HG03139 (cell line): ENCODE measurements around the gene KCNN1.
A peak's percentile ranks its signal among the peaks of the same experiment; 100 is the strongest.
"Not testable (repeated sequence)": the region's sequence is repeated elsewhere in the genome, so short reads cannot be mapped to it uniquely, and the experiment has no call there.

Source experiments
- ATAC-seq: cut with Tn5 transposase; IDR thresholded peaks from one replicate; pipeline ENCODE4 v1.9.1; 2021; ENCODE audit not compliant: unreplicated experiment

The KCNN1 gene

DNA sequence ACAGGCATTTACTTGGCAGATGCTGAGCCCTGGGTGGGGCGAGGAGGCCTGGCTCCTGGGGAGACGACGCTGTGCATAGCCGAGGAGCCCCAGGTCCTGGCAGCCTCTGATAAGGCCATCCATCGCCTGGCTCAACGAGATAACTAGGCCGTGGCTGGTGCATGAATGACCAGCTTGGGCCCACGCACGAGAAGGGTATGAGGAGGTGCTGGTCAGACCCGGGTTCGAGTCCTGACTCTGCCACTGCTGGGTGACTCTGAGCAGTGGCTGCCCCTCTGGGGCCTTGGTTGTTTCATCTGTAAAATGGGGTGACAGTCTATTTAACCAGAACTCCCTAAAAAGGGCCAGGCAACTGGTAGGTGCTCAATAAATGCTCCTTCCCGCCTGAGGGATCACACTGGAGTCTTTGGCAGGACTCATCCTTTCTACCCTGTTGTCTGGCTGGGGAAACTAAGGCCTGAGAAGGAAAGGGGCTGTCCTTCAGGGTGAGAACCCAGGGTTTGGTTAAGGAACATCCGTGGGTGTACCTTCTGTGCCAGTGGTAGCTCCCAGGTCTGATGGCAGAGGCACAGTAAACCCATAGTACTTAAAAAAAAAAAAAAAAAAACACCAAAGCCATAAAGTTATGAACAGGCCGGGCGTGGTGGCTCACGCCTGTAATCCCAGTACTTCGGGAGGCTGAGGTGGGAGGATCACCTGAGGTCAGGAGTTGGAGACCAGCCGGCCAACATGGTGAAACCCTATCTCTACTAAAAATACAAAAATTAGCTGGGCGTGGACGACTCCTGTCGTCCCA, 33.0 kb downstream of the KCNN1 start:
- no peak for ATAC-seq

- no peak for ATAC-seq
Measured at GRCh38 chr19:18000480-18000914, 33.6 kb downstream of the KCNN1 start.

DNA sequence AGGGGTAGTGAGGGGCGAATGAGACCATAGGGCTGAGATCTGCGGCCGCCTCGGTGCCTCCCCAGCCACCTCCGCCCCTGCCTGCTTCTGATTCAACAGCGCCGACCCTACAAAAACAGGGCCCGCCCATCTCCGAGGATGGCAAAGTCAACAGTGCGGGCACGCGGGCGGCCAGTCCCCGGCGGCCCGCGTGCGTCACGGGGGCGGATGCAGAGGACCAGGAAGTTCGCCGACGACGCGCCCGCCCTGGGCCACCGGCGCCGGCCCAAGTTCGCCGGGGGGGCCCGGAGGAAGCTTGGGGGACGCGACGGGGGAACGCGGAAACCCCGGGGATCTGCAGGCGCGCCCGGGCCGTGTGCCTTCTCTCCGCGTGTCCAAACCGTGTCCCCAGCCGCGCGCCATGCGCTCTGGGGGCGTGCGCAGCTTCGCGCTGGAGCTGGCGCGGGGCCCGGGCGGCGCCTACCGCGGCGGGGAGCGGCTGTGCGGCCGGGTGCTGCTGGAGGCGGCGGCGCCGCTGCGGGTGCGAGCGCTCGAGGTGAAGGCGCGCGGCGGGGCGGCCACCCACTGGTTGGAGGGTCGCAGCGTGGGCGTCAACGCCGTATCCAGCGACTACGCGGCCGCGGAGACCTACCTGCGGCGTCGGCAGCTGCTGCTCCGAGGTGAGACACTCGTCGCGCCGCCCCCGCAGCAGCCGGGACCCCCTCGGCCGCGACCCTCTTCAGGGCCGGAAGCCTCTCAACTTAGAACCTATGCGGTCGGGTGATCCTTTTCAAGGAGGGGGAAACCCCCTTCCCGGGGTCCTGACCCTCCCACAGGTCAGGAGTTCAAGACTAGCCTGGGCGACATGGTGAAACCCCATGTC, 34.2 kb downstream of the KCNN1 start:
- peak; percentile 48 for ATAC-seq

DNA sequence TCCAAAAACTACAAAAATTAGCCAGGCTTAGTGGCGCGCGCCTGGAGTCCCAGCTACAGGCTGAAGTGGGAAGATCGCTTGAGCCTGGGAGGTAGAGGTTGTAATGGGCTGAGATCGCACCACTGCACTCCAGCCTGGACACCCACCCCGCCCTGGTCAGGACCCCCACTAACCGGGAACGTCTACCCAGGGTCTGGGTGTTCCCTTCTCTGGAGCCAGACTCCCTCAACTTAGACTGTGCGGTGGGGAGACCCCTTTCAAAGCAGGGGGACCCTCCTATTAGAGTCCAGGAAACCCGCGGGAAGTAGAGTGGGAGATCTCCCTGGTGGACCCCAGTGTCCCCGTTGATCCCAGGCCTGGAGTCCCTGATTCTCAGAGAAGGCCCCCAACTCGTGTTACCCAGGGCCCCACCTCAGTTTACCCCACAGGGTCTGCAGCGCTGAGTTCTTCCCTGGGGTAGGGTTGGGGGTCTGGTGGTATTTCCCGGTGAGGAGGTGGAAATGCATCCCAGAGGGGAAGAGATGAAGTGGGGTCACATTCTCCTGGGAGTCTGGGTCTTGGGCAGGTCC, 35.0 kb downstream of the KCNN1 start:
- no peak for ATAC-seq

- no peak for ATAC-seq
Measured at GRCh38 chr19:18002347-18002850, 35.5 kb downstream of the KCNN1 start.

DNA sequence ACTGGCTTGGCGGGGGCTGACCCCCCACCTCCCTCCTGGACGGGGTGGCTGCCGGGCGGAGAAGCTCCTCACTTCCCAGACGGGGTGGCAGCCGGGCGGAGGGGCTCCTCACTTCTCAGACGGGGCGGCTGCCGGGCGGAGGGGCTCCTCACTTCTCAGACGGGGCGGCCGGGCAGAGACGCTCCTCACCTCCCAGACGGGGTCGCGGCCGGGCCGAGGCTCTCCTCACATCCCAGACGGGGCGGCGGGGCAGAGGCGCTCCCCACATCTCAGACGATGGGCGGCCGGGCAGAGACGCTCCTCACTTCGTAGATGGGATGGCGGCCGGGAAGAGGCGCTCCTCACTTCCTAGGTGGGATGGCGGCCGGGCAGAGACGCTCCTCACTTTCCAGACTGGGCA, 38.8 kb downstream of the KCNN1 start:
- ATAC-seq = not testable (repeated sequence)

- no peak for ATAC-seq
Measured at GRCh38 chr19:18007044-18007916, 40.4 kb downstream of the KCNN1 start.

- no peak for ATAC-seq
Measured at GRCh38 chr19:18007917-18008673, 41.2 kb downstream of the KCNN1 start, which contains the start of gene ARRDC2. TSS of gene ARRDC2 (plus strand) at chr19:18008170. CDS start at chr19:18008311, 141 bp downstream.

- no peak for ATAC-seq
Measured at GRCh38 chr19:18008814-18009213, 41.9 kb downstream of the KCNN1 start.

GRCh38 chr19:18009412-18010066, 42.6 kb downstream of the KCNN1 start:
- no peak for ATAC-seq

GRCh38 chr19:18010149-18010548, 43.2 kb downstream of the KCNN1 start:
- no peak for ATAC-seq

DNA sequence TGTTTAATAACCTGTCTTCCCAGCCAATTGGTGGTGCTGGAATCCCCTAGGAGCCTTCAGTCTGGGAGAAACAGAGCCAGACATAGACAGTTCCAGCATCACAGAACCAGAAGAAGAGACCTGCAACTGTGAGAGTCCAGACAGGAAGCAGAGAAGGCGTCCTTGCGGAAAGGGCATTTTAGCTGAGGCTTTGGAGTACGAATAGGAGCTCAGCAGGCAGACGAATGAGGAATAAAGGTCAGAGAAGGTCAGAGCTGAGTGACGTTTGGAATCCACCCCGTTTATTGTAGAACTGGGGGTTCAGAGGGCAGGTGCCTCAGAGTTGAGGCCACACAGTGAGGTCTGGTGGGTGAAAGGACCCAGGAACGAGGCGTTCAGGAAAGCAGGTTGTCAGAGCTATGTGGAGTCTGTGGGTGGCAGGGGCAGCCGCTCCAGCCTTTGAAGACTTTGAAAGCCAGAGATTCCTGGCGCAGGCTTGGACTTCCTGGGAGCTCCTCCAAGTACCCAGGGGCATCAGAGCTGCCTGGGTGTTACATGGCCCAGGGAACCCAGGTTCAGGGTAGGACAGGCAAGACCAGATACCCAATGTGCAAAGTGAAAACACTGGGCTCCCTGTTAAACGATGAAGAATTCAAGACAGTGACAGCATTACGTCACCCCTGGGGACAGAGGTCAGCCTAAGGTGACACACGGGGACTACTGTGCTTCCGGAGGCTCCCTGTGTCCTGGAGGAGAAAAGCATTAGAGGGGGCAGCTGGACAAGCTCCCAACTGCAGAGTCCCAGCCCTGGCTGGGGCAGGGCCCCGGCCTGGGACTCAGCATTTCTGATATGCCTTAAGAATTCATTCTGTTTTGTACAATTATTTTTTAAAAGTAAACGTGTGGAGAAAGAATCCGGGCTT, 46.6 kb downstream of the KCNN1 start:
- ATAC-seq = no peak

DNA sequence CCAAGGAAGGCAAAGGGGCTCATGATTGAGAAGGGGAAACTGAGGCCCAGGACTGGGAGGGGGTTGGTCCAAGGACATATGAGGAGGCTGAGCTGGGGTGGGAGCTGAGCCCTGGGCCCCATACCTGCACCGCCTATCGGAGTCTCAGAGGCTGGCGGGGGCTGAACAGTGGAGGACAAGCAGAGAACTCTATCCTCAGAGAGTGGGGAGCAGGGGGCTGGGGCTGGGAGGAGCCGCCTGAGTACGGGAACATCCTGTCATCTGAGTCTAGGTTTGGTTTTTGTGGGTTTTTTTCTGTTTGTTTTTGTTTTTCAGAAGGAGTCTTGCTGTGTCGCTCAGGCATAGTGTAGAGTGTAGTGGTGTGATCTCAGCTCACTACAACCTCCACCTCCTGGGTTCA, 47.3 kb downstream of the KCNN1 start:
- no peak for ATAC-seq

- ATAC-seq = no peak
Measured at GRCh38 chr19:18016209-18016910, 49.5 kb downstream of the KCNN1 start.

GRCh38 chr19:18017275-18018083, 50.6 kb downstream of the KCNN1 start:
- no peak for ATAC-seq

DNA sequence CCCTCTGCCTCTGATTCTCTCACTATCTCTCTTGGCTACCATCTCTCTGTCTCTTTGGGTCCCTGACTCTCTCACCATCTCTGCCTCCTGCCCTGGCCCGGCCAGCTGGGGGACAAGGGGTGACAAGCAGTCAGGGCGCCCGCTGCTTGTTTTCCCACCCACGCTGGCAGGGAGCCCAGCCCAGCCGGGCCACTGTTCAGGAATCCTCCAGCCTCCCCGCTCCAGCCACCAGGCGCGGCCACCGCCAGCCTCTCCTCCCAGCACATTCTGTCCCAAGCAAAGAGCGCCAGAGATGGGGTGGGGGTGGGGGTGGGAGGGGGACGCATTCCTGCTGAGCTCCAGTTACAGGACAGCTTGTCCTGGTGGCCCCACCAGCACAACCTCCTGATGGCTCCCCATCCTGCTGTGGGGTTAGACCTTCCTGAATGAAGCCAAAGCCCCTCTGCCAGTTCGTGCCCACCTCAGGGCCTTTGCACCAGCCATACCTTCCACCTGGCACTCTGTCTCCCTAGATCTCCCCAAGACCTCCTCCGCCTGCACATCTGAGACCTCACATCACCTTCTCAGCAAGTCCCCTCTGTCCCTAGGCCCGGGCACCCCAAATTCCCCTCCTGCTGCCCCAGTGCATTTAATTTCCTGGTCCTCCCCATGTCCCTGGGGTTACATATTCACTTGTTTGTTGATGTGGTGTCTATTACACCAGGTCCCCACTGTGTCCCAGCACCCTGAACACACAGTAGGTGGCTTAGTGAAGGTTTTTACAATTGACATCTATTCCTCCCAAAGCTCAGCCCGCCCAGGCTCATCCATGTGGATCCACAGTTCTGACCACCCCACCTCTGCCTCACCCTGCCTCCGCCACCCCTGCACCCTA, 53.5 kb downstream of the KCNN1 start:
- ATAC-seq = no peak
